ENCODE measurements around the gene EEFSEC. TPM values are rescaled to one million over a fixed set of nuclear protein-coding genes. Genes with fewer than 3 reads are reported as not detected.

EEFSEC gene
- total RNA-seq, 1 experiment from 2014 or later, result 14.0 TPM

- Histone ChIP-seq H3K4me1 (peaks cover 9% of the 10 kb centered on the region), H3K9me3 (no peaks in the 10 kb centered on the region), H3K4me3 (ENCODE audit: low read depth, low read length) (no peak overlapping the region), H3K36me3 (ENCODE audit: control insufficient read depth, insufficient read depth, low read length) (no peaks in the 10 kb centered on the region; the same call in 1 of the 2 replicates), H3K27me3 (replicated peaks; ENCODE audit: control insufficient read depth, insufficient read depth, low read length) (no peaks in the 10 kb centered on the region)
- H3K27ac Mint-ChIP-seq (ENCODE audit: unreplicated experiment), result no peak overlapping the region
- BruUV-seq (replicated peaks), result no TSS peak
- intact Hi-C loops (cut with micrococcal nuclease; ENCODE audit: unreplicated experiment), result no loop called here
- no peak for DNase-seq
- POLR2A ChIA-PET, result no interaction called here
- H3K36me3 Mint-ChIP-seq (ENCODE audit: insufficient read depth, unreplicated experiment), result peaks cover 6% of the 10 kb centered on the region
- no peak overlapping the region for H3K4me3 Mint-ChIP-seq (ENCODE audit: unreplicated experiment)
- TF ChIP-seq CTCF (IDR thresholded peaks at IDR 0.05; ENCODE audit: insufficient read depth in 1 of 2, low read depth in 1 of 2, low read length in 1 of 2, severe bottlenecking in 1 of 2, unreplicated experiment in 1 of 2), result no peak
- H3K27me3 Mint-ChIP-seq (ENCODE audit: insufficient read depth, unreplicated experiment), result no peaks in the 10 kb centered on the region
- CTCF ChIA-PET, result no interaction called here
- H3K4me1 Mint-ChIP-seq (ENCODE audit: low read depth, unreplicated experiment), result peaks cover 8% of the 10 kb centered on the region
- H3K9me3 Mint-ChIP-seq (ENCODE audit: unreplicated experiment), result no peaks in the 10 kb centered on the region
These were observed 126.3 kb downstream of the EEFSEC start for GRCh38 chr3:128279601-128279880.

GRCh38 chr3:128280481-128281052, 127.3 kb downstream of the EEFSEC start:
- no peak for DNase-seq
- POLR2A ChIA-PET, result no interaction called here
- Histone ChIP-seq H3K9me3 (no peaks in the 10 kb centered on the region), H3K27me3 (replicated peaks; ENCODE audit: control insufficient read depth, insufficient read depth, low read length) (no peaks in the 10 kb centered on the region), H3K36me3 (ENCODE audit: control insufficient read depth, insufficient read depth, low read length) (no peaks in the 10 kb centered on the region), H3K4me1 (0 out of 2 replicates have a peak, but pooled peaks cover 3% of the 10 kb centered on the region), H3K4me3 (ENCODE audit: low read depth, low read length) (no peak overlapping the region)
- H3K36me3 Mint-ChIP-seq (ENCODE audit: insufficient read depth, unreplicated experiment), result peaks cover 6% of the 10 kb centered on the region
- peaks cover 8% of the 10 kb centered on the region for H3K4me1 Mint-ChIP-seq (ENCODE audit: low read depth, unreplicated experiment)
- TF ChIP-seq CTCF (IDR thresholded peaks at IDR 0.05; ENCODE audit: insufficient read depth in 1 of 2, low read depth in 1 of 2, low read length in 1 of 2, severe bottlenecking in 1 of 2, unreplicated experiment in 1 of 2), result no peak
- no TSS peak for BruUV-seq (replicated peaks)
- intact Hi-C loops (cut with micrococcal nuclease; ENCODE audit: unreplicated experiment), result no loop called here
- no peak overlapping the region for H3K4me3 Mint-ChIP-seq (ENCODE audit: unreplicated experiment)
- H3K27ac Mint-ChIP-seq (ENCODE audit: unreplicated experiment), result peak overlapping the region; percentile 10
- no peaks in the 10 kb centered on the region for H3K27me3 Mint-ChIP-seq (ENCODE audit: insufficient read depth, unreplicated experiment)
- CTCF ChIA-PET, result no interaction called here
- H3K9me3 Mint-ChIP-seq (ENCODE audit: unreplicated experiment), result no peaks in the 10 kb centered on the region

- H3K27me3 ChIP-seq (replicated peaks; ENCODE audit: control insufficient read depth, insufficient read depth, low read length), result no peaks in the 10 kb centered on the region
- intact Hi-C loops (cut with micrococcal nuclease; ENCODE audit: unreplicated experiment), result no loop called here
- DNase-seq, result no peak
- H3K9me3 Mint-ChIP-seq (ENCODE audit: unreplicated experiment), result no peaks in the 10 kb centered on the region
- peak overlapping the region; percentile 10 for H3K27ac Mint-ChIP-seq (ENCODE audit: unreplicated experiment)
- no peaks in the 10 kb centered on the region for H3K27me3 Mint-ChIP-seq (ENCODE audit: insufficient read depth, unreplicated experiment)
- 0 out of 2 replicates have a peak, but pooled peaks cover 3% of the 10 kb centered on the region for H3K4me1 ChIP-seq
- TF ChIP-seq CTCF (IDR thresholded peaks at IDR 0.05; ENCODE audit: insufficient read depth in 1 of 2, low read depth in 1 of 2, low read length in 1 of 2, severe bottlenecking in 1 of 2, unreplicated experiment in 1 of 2), result no peak
- H3K36me3 ChIP-seq (ENCODE audit: control insufficient read depth, insufficient read depth, low read length), result no peaks in the 10 kb centered on the region
- peaks cover 6% of the 10 kb centered on the region for H3K36me3 Mint-ChIP-seq (ENCODE audit: insufficient read depth, unreplicated experiment)
- H3K4me1 Mint-ChIP-seq (ENCODE audit: low read depth, unreplicated experiment), result peaks cover 8% of the 10 kb centered on the region
- H3K4me3 Mint-ChIP-seq (ENCODE audit: unreplicated experiment), result no peak overlapping the region
- H3K4me3 ChIP-seq (ENCODE audit: low read depth, low read length), result no peak overlapping the region
- ChIA-PET CTCF (no interaction called here), POLR2A (no interaction called here)
- BruUV-seq (replicated peaks), result no TSS peak
- H3K9me3 ChIP-seq, result no peaks in the 10 kb centered on the region
These were observed 127.8 kb downstream of the EEFSEC start for GRCh38 chr3:128281056-128281455.
